Activated CD4-positive, alpha-beta T cell treated with anti-CD3 and anti-CD28 coated beads for 36 hours (primary cell): ENCODE results near the gene ROBO2. TPM values are rescaled to one million over a fixed set of nuclear protein-coding genes. Genes with fewer than 3 reads are reported as not detected.

Source experiments
- ATAC-seq: fragments of 200-7000 bp; cut with Tn5 transposase; one replicate; pipeline ENCODE4 v1.10.0; 2021; ENCODE audit warnings: mild to moderate bottlenecking, moderate library complexity
- CTCF ChIA-PET: fragments of 350-600 bp; sonication (Branson Sonifier 250); formaldehyde crosslinking; loops from one replicate; lab custom pipeline; 2021; ENCODE audit warnings: antibody characterized with exemption; lab: Charles Lee
- POLR2A ChIA-PET: fragments of 350-600 bp; sonication (Branson Sonifier 250); formaldehyde crosslinking; loops from one replicate; lab custom pipeline; 2021; ENCODE audit warnings: antibody characterized with exemption, inconsistent platforms; lab: Charles Lee
- DNase-seq: peaks from one replicate; pipeline ENCODE4 v3.0.0-alpha.2; 2020
- H3K27ac Mint-ChIP-seq: one replicate; pipeline ENCODE4 v1.8.0; 2021; ENCODE audit warnings: mixed read lengths
- H3K27me3 Mint-ChIP-seq: one replicate; pipeline ENCODE4 v1.8.0; 2021; ENCODE audit warnings: mixed read lengths
- H3K36me3 Mint-ChIP-seq: one replicate; pipeline ENCODE4 v1.8.0; 2021; ENCODE audit warnings: low read depth, mixed read lengths
- H3K4me1 Mint-ChIP-seq: one replicate; pipeline ENCODE4 v1.8.0; 2021; ENCODE audit warnings: mixed read lengths
- H3K4me3 Mint-ChIP-seq: one replicate; pipeline ENCODE4 v1.8.0; 2021; ENCODE audit warnings: mild to moderate bottlenecking, moderate library complexity, mixed read lengths
- H3K9me3 Mint-ChIP-seq: one replicate; pipeline ENCODE4 v1.8.0; 2021; ENCODE audit warnings: low read depth, mixed read lengths
- intact Hi-C, 2 experiments: fragments of 100-400 bp; cut with DNase I in 1 of 2; cut with micrococcal nuclease in 1 of 2; formaldehyde crosslinking; loops; one replicate each; pipeline versions ENCODE4 v1.14.2 to v1.15.1; 2022 to 2024; cut with DNase I, micrococcal nuclease
- total RNA-seq, 2 experiments: library from RNA; stranded (reverse); gene quantifications; one replicate each; pipeline ENCODE4 v1.2.3, GENCODE V29; 2021

Gene ROBO2
- total RNA-seq, 2 experiments from 2014 or later = not detected

- DNase-seq (no peak), ATAC-seq (no peak)
- intact Hi-C loops = no loop called here
- peaks cover 2% of the 10 kb centered on the region for H3K9me3 Mint-ChIP-seq
- H3K27ac Mint-ChIP-seq = no peak overlapping the region
- CTCF ChIA-PET = interaction anchor here (2.0 kb wide), 1 partner anchor 11 kb away, joined by 6 read pairs; no protein-coding TSS in a partner anchor
- H3K36me3 Mint-ChIP-seq = no peaks in the 10 kb centered on the region
- H3K4me3 Mint-ChIP-seq = no peak overlapping the region
- no peaks in the 10 kb centered on the region for H3K27me3 Mint-ChIP-seq
- no peaks in the 10 kb centered on the region for H3K4me1 Mint-ChIP-seq
- POLR2A ChIA-PET = no interaction called here
These were observed 281.7 kb downstream of the ROBO2 start for GRCh38 chr3:77321646-77322045.

- no peaks in the 10 kb centered on the region for H3K4me1 Mint-ChIP-seq
- POLR2A ChIA-PET = no interaction called here
- DNase-seq = no peak
- H3K4me3 Mint-ChIP-seq = no peak overlapping the region
- H3K27ac Mint-ChIP-seq = no peak overlapping the region
- peaks cover 4% of the 10 kb centered on the region for H3K9me3 Mint-ChIP-seq
- no peaks in the 10 kb centered on the region for H3K36me3 Mint-ChIP-seq
- CTCF ChIA-PET = no interaction called here
- intact Hi-C loops = no loop called here
- H3K27me3 Mint-ChIP-seq = no peaks in the 10 kb centered on the region
- ATAC-seq = no peak
These were observed 283.7 kb downstream of the ROBO2 start for GRCh38 chr3:77323626-77324025.

DNA sequence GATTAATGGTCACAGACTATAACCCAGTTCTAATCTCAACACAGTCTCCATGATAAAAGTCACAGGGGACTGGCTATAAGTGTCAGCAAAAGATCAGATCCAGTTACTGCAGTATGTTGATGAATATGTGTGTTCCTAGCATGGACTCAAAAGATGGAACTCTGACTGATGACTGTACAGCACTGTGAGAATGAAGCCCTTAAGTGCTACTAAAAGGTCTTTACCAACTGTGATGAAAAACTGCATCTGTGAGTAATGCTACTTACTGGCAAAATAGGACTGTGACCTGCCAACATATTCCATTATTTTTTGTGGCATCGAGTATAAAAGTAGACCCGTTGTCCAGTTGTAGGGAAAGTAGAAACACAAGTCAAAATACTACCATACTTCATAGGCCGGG lies 284.2 kb downstream of the ROBO2 start:
- no peaks in the 10 kb centered on the region for H3K27me3 Mint-ChIP-seq
- no peaks in the 10 kb centered on the region for H3K4me1 Mint-ChIP-seq
- H3K36me3 Mint-ChIP-seq = no peaks in the 10 kb centered on the region
- no peak overlapping the region for H3K27ac Mint-ChIP-seq
- ATAC-seq (no peak), DNase-seq (no peak)
- POLR2A ChIA-PET = no interaction called here
- intact Hi-C loops = no loop called here
- CTCF ChIA-PET = no interaction called here
- no peak overlapping the region for H3K4me3 Mint-ChIP-seq
- peaks cover 4% of the 10 kb centered on the region for H3K9me3 Mint-ChIP-seq

GRCh38 chr3:77325280-77325679 lies 285.4 kb downstream of the ROBO2 start:
- Mint-ChIP-seq H3K27me3 (no peaks in the 10 kb centered on the region), H3K9me3 (peaks cover 4% of the 10 kb centered on the region), H3K4me1 (no peaks in the 10 kb centered on the region), H3K36me3 (no peaks in the 10 kb centered on the region), H3K27ac (no peak overlapping the region), H3K4me3 (no peak overlapping the region)
- ChIA-PET POLR2A (no interaction called here), CTCF (no interaction called here)
- ATAC-seq (no peak), DNase-seq (no peak)
- intact Hi-C loops = no loop called here

- ChIA-PET CTCF (no interaction called here), POLR2A (no interaction called here)
- ATAC-seq (no peak), DNase-seq (no peak)
- no peaks in the 10 kb centered on the region for H3K27me3 Mint-ChIP-seq
- H3K4me3 Mint-ChIP-seq = no peak overlapping the region
- no peaks in the 10 kb centered on the region for H3K36me3 Mint-ChIP-seq
- H3K9me3 Mint-ChIP-seq = peaks cover 4% of the 10 kb centered on the region
- intact Hi-C loops = no loop called here
- no peaks in the 10 kb centered on the region for H3K4me1 Mint-ChIP-seq
- H3K27ac Mint-ChIP-seq = no peak overlapping the region
These were observed 285.8 kb downstream of the ROBO2 start for GRCh38 chr3:77325702-77326101.

- intact Hi-C loops = no loop called here
These were observed 286.7 kb downstream of the ROBO2 start for GRCh38 chr3:77326586-77326985.

GRCh38 chr3:77328690-77329089 lies 288.8 kb downstream of the ROBO2 start:
- intact Hi-C loops = no loop called here
- no peak overlapping the region for H3K27ac Mint-ChIP-seq
- ATAC-seq (no peak), DNase-seq (no peak)
- H3K4me1 Mint-ChIP-seq = no peaks in the 10 kb centered on the region
- H3K27me3 Mint-ChIP-seq = no peaks in the 10 kb centered on the region
- ChIA-PET CTCF (no interaction called here), POLR2A (no interaction called here)
- H3K9me3 Mint-ChIP-seq = peaks cover 4% of the 10 kb centered on the region
- no peaks in the 10 kb centered on the region for H3K36me3 Mint-ChIP-seq
- H3K4me3 Mint-ChIP-seq = no peak overlapping the region

More at GRCh38 chr3:77326586-77326985, 286.7 kb downstream of the ROBO2 start:
- no peaks in the 10 kb centered on the region for H3K27me3 Mint-ChIP-seq
- no peak overlapping the region for H3K4me3 Mint-ChIP-seq
- H3K4me1 Mint-ChIP-seq = no peaks in the 10 kb centered on the region
- DNase-seq (no peak), ATAC-seq (no peak)
- ChIA-PET POLR2A (no interaction called here), CTCF (no interaction called here)
- no peaks in the 10 kb centered on the region for H3K36me3 Mint-ChIP-seq
- H3K27ac Mint-ChIP-seq = no peak overlapping the region
- peaks cover 4% of the 10 kb centered on the region for H3K9me3 Mint-ChIP-seq

GRCh38 chr3:77329116-77329515 lies 289.2 kb downstream of the ROBO2 start:
- Mint-ChIP-seq H3K27me3 (no peaks in the 10 kb centered on the region), H3K27ac (no peak overlapping the region), H3K4me1 (no peaks in the 10 kb centered on the region), H3K9me3 (peaks cover 6% of the 10 kb centered on the region), H3K4me3 (no peak overlapping the region), H3K36me3 (no peaks in the 10 kb centered on the region)
- no peak for ATAC-seq
- no peak for DNase-seq
- intact Hi-C loops = no loop called here
- POLR2A ChIA-PET = no interaction called here
- CTCF ChIA-PET = no interaction called here

DNA sequence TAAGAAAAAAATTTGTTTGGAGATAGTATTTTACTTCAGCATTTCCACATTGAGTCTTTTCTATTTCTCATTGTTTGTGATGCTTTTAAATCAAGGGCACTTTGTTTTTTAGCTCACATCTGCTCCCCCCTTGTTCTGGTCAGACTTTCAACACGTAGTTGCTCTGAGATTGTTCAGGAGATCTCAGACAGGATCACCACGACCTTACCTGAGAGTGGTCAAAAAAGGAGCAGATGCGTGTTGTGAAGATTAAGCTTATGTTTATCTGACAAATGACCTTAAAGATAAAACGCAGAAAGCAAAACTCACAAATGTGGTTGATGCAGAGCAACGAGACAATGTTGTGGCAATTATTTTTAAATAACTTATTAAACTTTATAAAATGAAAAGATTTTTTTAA lies 298.3 kb downstream of the ROBO2 start:
- intact Hi-C loops = no loop called here
- H3K9me3 Mint-ChIP-seq = peaks cover 2% of the 10 kb centered on the region
- no peaks in the 10 kb centered on the region for H3K27me3 Mint-ChIP-seq
- CTCF ChIA-PET = no interaction called here
- no peak overlapping the region for H3K27ac Mint-ChIP-seq
- no peak overlapping the region for H3K4me3 Mint-ChIP-seq
- POLR2A ChIA-PET = no interaction called here
- no peaks in the 10 kb centered on the region for H3K4me1 Mint-ChIP-seq
- no peaks in the 10 kb centered on the region for H3K36me3 Mint-ChIP-seq
- no peak for DNase-seq
- ATAC-seq = no peak

GRCh38 chr3:77342027-77342426 lies 302.1 kb downstream of the ROBO2 start:
- H3K4me1 Mint-ChIP-seq = no peaks in the 10 kb centered on the region
- no peaks in the 10 kb centered on the region for H3K27me3 Mint-ChIP-seq
- no peak overlapping the region for H3K4me3 Mint-ChIP-seq
- CTCF ChIA-PET = no interaction called here
- ATAC-seq (no peak), DNase-seq (no peak)
- POLR2A ChIA-PET = no interaction called here
- intact Hi-C loops = loop anchor here in 1 of 2 experiments (10.0 kb wide), 1 partner anchor 1303 kb away; no protein-coding TSS in a partner anchor
- H3K27ac Mint-ChIP-seq = no peak overlapping the region
- no peaks in the 10 kb centered on the region for H3K9me3 Mint-ChIP-seq
- no peaks in the 10 kb centered on the region for H3K36me3 Mint-ChIP-seq

GRCh38 chr3:77342688-77343087 lies 302.8 kb downstream of the ROBO2 start:
- H3K9me3 Mint-ChIP-seq = peaks cover 3% of the 10 kb centered on the region
- H3K4me1 Mint-ChIP-seq = no peaks in the 10 kb centered on the region
- no peak overlapping the region for H3K4me3 Mint-ChIP-seq
- ChIA-PET POLR2A (no interaction called here), CTCF (no interaction called here)
- H3K36me3 Mint-ChIP-seq = no peaks in the 10 kb centered on the region
- no peak overlapping the region for H3K27ac Mint-ChIP-seq
- no peak for DNase-seq
- H3K27me3 Mint-ChIP-seq = no peaks in the 10 kb centered on the region
- intact Hi-C loops = loop anchor here in 1 of 2 experiments (10.0 kb wide), 1 partner anchor 1302 kb away; no protein-coding TSS in a partner anchor
- no peak for ATAC-seq

GRCh38 chr3:77345009-77345408 lies 305.1 kb downstream of the ROBO2 start:
- Mint-ChIP-seq H3K36me3 (no peaks in the 10 kb centered on the region), H3K9me3 (peaks cover 8% of the 10 kb centered on the region), H3K27me3 (no peaks in the 10 kb centered on the region), H3K4me3 (no peak overlapping the region), H3K27ac (no peak overlapping the region), H3K4me1 (no peaks in the 10 kb centered on the region)
- intact Hi-C loops = loop anchor here in 1 of 2 experiments (10.0 kb wide), 1 partner anchor 1300 kb away; no protein-coding TSS in a partner anchor
- CTCF ChIA-PET = interaction anchor here (0.6 kb wide), 1 partner anchor 256 kb away, joined by 3 read pairs; no protein-coding TSS in a partner anchor
- DNase-seq (no peak), ATAC-seq (no peak)
- POLR2A ChIA-PET = no interaction called here
